ENCODE measurements around the gene BDH1.
"Not testable (repeated sequence)": the region's sequence is repeated elsewhere in the genome, so short reads cannot be mapped to it uniquely, and the experiment has no call there.

Gene BDH1

GRCh38 chr3:197592361-197593045, 36.7 kb upstream of the BDH1 start:
- H3K79me2 ChIP-seq (ENCODE audit: low read length) = no peaks in the 10 kb centered on the region
- H3K4me1 ChIP-seq (ENCODE audit: low read length) = no peaks in the 10 kb centered on the region
- H3K36me3 ChIP-seq (replicated peaks; ENCODE audit: insufficient read depth, low read length) = no peaks in the 10 kb centered on the region
- no peak overlapping the region for H2AFZ ChIP-seq (ENCODE audit: low read length)
- no peaks in the 10 kb centered on the region for H3F3A ChIP-seq (ENCODE audit: insufficient read depth, low read length)
- no peaks in the 10 kb centered on the region for H3K9me2 ChIP-seq (replicated peaks; ENCODE audit: insufficient read depth, low read length)
- TF ChIP-seq EZH2phosphoT487 (IDR thresholded peaks at IDR 0.05; ENCODE audit: low read length) (no peak), EZH2 (optimal IDR thresholded peaks at IDR 0.05; ENCODE audit: low read depth, low read length) (no peak)
- no peak overlapping the region for H3K4me3 ChIP-seq (ENCODE audit: low read length)
- no peaks in the 10 kb centered on the region for H3K9me3 ChIP-seq (replicated peaks; ENCODE audit: insufficient read depth, low read length)
- no peak overlapping the region for H3K27ac ChIP-seq (ENCODE audit: low read length)
- no peak overlapping the region for H3K4me2 ChIP-seq (ENCODE audit: low read depth, low read length)
- H3K9ac ChIP-seq (ENCODE audit: low read length) = no peak overlapping the region
- H3K27me3 ChIP-seq (replicated peaks; ENCODE audit: insufficient read depth, low read length) = no peaks in the 10 kb centered on the region
- no peaks in the 10 kb centered on the region for H4K20me1 ChIP-seq (ENCODE audit: insufficient read depth, low read length)
- DNase-seq = no peak

GRCh38 chr3:197591816-197592215, 36.0 kb upstream of the BDH1 start:
- H3K9me3 ChIP-seq (replicated peaks; ENCODE audit: insufficient read depth, low read length) = no peaks in the 10 kb centered on the region
- no peak overlapping the region for H3K9ac ChIP-seq (ENCODE audit: low read length)
- H3F3A ChIP-seq (ENCODE audit: insufficient read depth, low read length) = no peaks in the 10 kb centered on the region
- no peak overlapping the region for H2AFZ ChIP-seq (ENCODE audit: low read length)
- no peak overlapping the region for H3K4me2 ChIP-seq (ENCODE audit: low read depth, low read length)
- no peak overlapping the region for H3K4me3 ChIP-seq (ENCODE audit: low read length)
- no peaks in the 10 kb centered on the region for H3K79me2 ChIP-seq (ENCODE audit: low read length)
- H3K36me3 ChIP-seq (replicated peaks; ENCODE audit: insufficient read depth, low read length) = no peaks in the 10 kb centered on the region
- H4K20me1 ChIP-seq (ENCODE audit: insufficient read depth, low read length) = no peaks in the 10 kb centered on the region
- no peaks in the 10 kb centered on the region for H3K9me2 ChIP-seq (replicated peaks; ENCODE audit: insufficient read depth, low read length)
- no peaks in the 10 kb centered on the region for H3K4me1 ChIP-seq (ENCODE audit: low read length)
- TF ChIP-seq EZH2 (optimal IDR thresholded peaks at IDR 0.05; ENCODE audit: low read depth, low read length) = no peak
- TF ChIP-seq CTCF (IDR thresholded peaks at IDR 0.05; ENCODE audit: low read length) = no peak
- TF ChIP-seq EZH2phosphoT487 (IDR thresholded peaks at IDR 0.05; ENCODE audit: low read length) = no peak
- no peaks in the 10 kb centered on the region for H3K27me3 ChIP-seq (replicated peaks; ENCODE audit: insufficient read depth, low read length)
- H3K27ac ChIP-seq (ENCODE audit: low read length) = no peak overlapping the region
- no peak for DNase-seq

DNA sequence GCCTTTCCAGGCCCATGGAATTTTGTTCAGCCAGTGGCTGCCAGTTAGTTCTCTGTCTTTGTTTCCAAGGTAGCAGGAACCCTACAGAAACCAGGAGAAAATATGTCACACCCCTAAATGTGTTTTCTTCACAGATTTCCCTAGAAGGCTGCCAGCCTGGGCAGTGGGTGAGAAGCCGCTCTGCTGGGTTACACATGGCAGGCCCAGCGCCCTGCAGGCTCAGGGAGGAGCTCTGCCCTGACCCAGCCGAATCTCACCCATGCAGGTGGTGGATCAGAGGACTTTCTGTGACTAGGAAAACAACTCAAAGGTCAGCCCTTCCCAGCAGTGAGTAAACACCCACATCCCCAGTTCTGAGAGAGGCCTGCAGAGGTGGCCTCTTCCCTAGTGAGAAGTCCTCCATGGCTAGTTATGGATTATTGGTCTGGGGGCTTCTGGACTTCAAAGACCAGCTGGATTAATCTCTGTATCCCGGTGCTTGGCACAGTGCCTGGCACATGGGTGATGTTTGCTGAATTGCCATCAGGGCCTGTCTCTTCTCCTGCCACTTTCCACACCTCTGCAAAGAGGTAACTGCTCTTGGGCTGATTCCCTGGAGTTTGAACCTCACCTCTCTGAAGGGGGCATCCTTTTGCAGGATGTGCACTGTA, 34.7 kb upstream of the BDH1 start:
- no peak for DNase-seq
- Histone ChIP-seq H3K9me3 (replicated peaks; ENCODE audit: insufficient read depth, low read length) (no peaks in the 10 kb centered on the region), H3K4me2 (ENCODE audit: low read depth, low read length) (no peak overlapping the region), H4K20me1 (ENCODE audit: insufficient read depth, low read length) (no peaks in the 10 kb centered on the region), H3K36me3 (replicated peaks; ENCODE audit: insufficient read depth, low read length) (no peaks in the 10 kb centered on the region), H3K9ac (ENCODE audit: low read length) (no peak overlapping the region), H3K4me1 (ENCODE audit: low read length) (no peaks in the 10 kb centered on the region), H3K4me3 (ENCODE audit: low read length) (no peak overlapping the region), H3F3A (ENCODE audit: insufficient read depth, low read length) (no peaks in the 10 kb centered on the region), H3K9me2 (replicated peaks; ENCODE audit: insufficient read depth, low read length) (no peaks in the 10 kb centered on the region), H3K27me3 (replicated peaks; ENCODE audit: insufficient read depth, low read length) (no peaks in the 10 kb centered on the region), H3K27ac (ENCODE audit: low read length) (no peak overlapping the region), H3K79me2 (ENCODE audit: low read length) (no peaks in the 10 kb centered on the region), H2AFZ (ENCODE audit: low read length) (no peak overlapping the region)
- TF ChIP-seq EZH2phosphoT487 (IDR thresholded peaks at IDR 0.05; ENCODE audit: low read length) (no peak), CTCF (IDR thresholded peaks at IDR 0.05; ENCODE audit: low read length) (no peak), EZH2 (optimal IDR thresholded peaks at IDR 0.05; ENCODE audit: low read depth, low read length) (no peak)

DNA sequence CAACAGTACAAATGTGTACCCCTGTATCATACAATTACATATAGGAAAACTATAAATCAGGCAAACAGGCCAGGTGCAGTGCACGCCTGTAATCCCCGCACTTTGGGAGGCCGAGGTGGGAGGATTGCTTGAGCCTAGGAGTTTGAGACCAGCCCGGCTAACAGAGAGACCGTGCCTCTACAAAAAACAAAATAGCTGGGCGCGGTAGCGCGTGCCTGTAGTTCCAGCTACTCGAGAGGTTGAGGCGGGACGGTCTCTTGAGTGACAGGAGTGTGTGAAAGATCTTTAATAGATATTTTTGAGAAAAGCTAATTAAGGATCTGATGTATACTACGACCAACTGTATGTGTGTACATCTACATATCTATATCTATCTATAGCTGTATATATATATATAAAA, 33.8 kb upstream of the BDH1 start:
- H3F3A ChIP-seq (ENCODE audit: insufficient read depth, low read length) = no peaks in the 10 kb centered on the region
- TF ChIP-seq EZH2phosphoT487 (IDR thresholded peaks at IDR 0.05; ENCODE audit: low read length) (no peak), CTCF (IDR thresholded peaks at IDR 0.05; ENCODE audit: low read length) (no peak), EZH2 (optimal IDR thresholded peaks at IDR 0.05; ENCODE audit: low read depth, low read length) (no peak)

GRCh38 chr3:197586768-197587167, 31.0 kb upstream of the BDH1 start:
- H2AFZ ChIP-seq (ENCODE audit: low read length); H3K4me2 ChIP-seq (ENCODE audit: low read depth, low read length); H3K9me2 ChIP-seq (replicated peaks; ENCODE audit: insufficient read depth, low read length); H3K4me3 ChIP-seq (ENCODE audit: low read length); H3K9me3 ChIP-seq (replicated peaks; ENCODE audit: insufficient read depth, low read length); H3K9ac ChIP-seq (ENCODE audit: low read length); H3F3A ChIP-seq (ENCODE audit: insufficient read depth, low read length); H3K27me3 ChIP-seq (replicated peaks; ENCODE audit: insufficient read depth, low read length); H3K79me2 ChIP-seq (ENCODE audit: low read length); H3K36me3 ChIP-seq (replicated peaks; ENCODE audit: insufficient read depth, low read length); H4K20me1 ChIP-seq (ENCODE audit: insufficient read depth, low read length); H3K4me1 ChIP-seq (ENCODE audit: low read length); DNase-seq; H3K27ac ChIP-seq (ENCODE audit: low read length): not testable (repeated sequence)

More for the DNA sequence above, 33.8 kb upstream of the BDH1 start:
- H3K4me2 ChIP-seq (ENCODE audit: low read depth, low read length) = no peak overlapping the region
- H3K4me3 ChIP-seq (ENCODE audit: low read length) = no peak overlapping the region
- no peaks in the 10 kb centered on the region for H4K20me1 ChIP-seq (ENCODE audit: insufficient read depth, low read length)
- no peak overlapping the region for H2AFZ ChIP-seq (ENCODE audit: low read length)
- no peak overlapping the region for H3K9ac ChIP-seq (ENCODE audit: low read length)
- H3K27me3 ChIP-seq (replicated peaks; ENCODE audit: insufficient read depth, low read length) = no peaks in the 10 kb centered on the region
- H3K9me3 ChIP-seq (replicated peaks; ENCODE audit: insufficient read depth, low read length) = no peaks in the 10 kb centered on the region
- H3K79me2 ChIP-seq (ENCODE audit: low read length) = no peaks in the 10 kb centered on the region
- no peaks in the 10 kb centered on the region for H3K4me1 ChIP-seq (ENCODE audit: low read length)
- DNase-seq = no peak
- H3K9me2 ChIP-seq (replicated peaks; ENCODE audit: insufficient read depth, low read length) = no peaks in the 10 kb centered on the region
- H3K27ac ChIP-seq (ENCODE audit: low read length) = no peak overlapping the region
- no peaks in the 10 kb centered on the region for H3K36me3 ChIP-seq (replicated peaks; ENCODE audit: insufficient read depth, low read length)

All from MM.1S (cell line).